Measurements from ENCODE around the gene PSMA5.
"Not testable (repeated sequence)": the region's sequence is repeated elsewhere in the genome, so short reads cannot be mapped to it uniquely, and the experiment has no call there.

The PSMA5 gene

DNA sequence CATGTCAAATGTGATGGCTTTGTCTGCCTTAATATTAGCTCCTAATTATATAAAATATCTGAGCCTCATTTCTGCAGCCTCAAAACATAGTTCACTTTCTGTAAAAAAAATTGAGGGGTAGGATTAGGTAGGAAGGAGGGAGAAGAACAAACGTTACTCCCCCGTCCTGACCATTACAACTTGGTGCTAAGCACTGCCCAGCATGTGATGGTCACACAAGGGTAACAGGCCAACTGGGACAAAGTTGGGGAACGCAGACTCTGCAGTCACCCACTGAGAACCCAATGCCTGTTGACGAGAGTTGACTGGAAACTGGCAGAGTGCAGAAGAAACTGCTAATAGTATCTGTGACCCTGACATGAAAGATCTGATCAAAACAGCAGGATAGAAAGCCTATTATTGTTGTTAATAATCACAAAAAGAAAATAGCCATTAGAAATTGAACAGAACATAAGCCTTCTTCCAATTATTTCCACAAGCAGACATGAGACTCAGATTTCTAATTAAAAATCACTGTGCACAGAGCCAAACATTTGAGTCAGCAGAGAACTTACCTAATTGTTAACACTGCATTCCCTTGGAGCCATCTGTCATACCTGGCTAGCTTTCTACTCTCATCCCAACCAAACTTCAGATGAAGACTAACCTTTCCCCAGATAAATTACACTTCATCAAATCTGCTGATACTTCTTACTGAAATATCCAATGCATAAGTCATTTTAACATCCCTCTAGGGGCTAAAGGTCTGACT, 34.0 kb downstream of the PSMA5 start:
- DNase-seq: no peak

DNA sequence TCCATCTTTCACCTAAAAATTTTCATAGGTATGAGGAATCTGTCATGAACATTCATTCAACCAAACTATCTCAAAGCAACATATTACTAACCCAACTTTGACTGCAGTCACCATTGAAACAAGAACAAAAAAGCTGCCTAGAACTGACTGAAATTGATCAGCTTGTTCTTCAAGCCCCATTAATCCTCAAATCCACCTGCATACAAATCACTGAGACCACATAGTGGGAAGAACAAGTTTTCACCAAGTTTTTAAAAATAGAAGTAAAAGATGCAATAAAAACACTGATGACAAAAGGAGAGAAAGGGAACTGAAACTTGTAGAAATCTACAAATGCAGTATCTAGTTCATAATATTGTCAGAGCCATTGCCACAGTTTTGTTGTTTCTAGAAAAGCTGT, 34.6 kb downstream of the PSMA5 start:
- no peak for DNase-seq

DNA sequence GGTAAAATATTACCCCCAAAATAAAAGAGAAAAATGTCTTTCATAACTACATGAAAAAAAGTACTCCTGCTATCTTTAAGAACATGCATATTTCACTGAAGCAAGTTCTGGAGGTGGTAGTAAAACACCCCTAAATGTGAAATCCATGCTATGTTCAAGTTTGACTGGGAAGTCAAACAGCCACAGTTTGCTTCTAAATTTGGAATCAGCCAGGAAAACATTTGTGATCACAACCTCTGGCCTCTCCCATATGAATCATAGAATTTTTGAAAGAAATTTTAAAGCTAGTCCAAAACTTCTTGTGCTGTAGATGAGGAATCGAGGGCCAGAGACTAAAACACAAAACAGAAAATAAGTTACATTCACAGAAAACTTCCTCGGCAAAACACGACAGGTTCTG, 35.1 kb downstream of the PSMA5 start:
- no peak for DNase-seq

DNA sequence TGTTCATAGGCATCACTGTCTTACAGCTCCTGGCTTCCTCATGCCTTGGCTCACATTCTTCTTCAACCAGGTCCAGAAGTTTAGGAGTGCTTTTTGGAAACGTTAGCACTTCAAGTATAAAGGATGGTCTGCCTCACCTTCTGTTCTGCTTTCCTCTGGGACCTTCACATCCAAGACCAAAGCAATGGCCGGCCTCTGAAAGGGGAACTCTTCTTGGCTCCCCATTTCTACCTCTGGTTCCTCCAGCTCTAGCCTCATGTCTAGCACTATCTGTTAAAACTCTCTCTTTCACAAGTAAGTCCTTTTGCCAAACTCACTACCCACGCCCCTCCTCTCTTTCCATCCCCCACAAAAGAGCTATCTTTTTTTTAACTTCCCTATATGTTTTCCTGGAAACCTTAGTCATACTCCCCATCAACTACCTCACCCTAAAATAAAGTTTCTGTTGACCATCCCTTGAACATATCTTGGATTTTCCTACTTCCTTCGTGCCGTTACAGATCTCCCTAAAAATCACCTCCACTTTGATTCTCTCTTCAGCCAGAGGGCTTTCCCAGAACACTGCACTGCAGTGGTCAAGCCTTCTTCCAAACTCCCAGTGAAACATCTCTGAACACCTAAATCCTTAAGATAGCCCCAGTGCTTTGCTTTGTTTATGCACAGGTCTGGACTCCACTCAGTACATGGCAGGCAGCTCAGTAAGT, 36.5 kb downstream of the PSMA5 start:
- DNase-seq: no peak

DNA sequence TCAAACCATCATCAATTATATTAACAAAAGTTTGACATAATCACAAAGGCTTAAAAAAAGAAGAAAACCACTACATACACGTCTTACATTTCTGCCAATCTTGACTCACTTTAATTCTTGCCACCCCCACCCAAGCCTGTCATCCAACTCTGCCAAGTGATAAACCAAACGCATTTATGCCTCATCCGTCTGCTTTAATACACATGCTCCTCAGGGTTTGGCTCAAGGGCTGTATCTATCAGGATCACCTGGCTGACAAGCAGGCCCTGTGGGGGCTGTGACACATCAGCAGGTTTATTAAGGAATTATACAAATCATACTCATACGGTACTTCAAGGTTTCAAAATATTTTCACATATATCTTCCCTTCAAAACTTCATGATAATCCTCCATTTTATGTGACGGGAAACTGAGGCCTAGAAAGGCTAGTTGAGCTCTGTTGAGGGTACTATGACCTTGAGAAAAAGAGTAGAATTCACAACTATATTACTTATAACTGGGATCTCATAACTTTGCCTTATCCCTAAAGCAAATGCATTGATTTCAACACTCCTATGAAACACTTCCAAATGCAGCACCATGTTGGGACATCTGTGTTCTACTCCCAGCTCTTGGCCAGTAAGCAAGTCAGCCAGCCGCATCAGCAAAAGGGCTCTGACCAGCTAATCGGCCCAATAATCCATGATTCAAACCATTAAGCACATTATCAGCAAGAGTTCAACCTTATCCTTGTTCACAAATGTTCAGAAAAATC, 37.2 kb downstream of the PSMA5 start:
- DNase-seq: no peak

DNA sequence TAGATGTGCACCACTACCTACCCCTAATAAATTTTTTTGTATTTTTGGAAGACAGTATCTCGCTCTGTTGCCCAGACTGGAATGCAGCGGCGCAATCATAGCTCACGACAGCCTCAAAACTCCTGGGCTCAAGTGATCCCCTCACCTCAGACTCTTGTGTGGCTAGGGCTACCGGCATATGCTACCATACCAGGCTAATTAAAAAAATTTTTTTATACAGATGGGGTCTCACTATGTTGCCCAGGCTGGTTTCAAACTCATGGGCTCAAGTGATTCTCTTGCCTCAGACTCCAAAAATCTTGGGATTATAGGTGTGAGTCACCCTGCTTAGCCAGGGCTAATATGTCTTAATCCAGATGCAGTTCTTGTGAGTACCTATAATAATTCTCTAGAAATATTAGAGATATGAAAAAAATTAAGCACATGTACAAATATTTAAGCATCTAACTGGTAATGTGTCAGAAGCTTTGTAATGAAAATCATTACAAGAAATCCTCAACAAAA, 38.0 kb downstream of the PSMA5 start:
- no peak for DNase-seq

DNA sequence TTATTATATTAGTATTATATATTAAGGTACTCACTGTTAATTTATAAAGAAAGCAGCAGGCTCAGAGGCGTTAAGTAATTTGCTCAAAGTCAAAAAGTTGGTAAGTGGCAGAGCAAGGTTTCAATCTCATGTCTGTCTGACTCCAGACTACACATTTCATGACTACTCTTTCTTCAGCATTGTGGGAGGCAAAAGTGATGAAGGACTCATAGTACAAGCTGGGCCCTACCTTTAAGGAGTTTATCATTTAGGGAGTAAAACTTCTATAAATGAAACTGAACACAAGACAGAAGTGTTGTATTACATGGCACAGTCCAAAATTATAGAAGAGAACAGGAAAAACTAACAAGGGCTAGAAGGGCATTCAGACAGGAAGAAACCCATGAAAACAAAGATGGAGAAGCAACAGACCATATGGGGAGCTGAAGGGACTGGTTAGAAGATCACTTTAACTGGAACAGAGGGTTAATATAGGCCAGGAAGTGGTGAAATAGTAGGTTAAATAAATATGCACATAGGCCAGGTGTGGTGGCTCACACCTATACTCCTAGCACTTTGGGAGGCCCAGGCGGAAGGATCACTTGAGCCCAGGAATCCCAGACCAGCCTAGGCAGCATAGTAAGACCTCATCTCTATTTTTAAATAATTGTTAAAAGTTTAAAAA, 40.1 kb downstream of the PSMA5 start:
- no peak for DNase-seq

DNA sequence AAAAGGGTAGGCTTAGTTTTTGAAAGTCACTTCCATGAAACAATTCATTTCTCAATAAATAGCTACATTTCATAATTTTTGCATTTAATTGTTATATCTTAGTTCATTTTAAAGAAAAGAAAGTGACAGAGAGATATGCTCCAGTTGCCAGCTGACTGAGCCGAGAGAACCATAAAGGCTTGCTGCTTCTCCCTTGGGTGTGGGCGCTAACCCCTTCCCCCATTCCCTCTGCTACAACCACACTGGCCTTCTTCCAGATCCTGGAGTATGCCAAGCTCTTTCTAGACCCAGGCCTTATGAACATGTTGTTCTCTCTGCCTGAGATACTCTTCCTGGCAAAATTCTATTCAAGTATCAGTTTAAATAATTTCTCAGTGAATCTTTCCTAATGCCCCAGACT, 40.8 kb downstream of the PSMA5 start:
- no peak for DNase-seq

DNA sequence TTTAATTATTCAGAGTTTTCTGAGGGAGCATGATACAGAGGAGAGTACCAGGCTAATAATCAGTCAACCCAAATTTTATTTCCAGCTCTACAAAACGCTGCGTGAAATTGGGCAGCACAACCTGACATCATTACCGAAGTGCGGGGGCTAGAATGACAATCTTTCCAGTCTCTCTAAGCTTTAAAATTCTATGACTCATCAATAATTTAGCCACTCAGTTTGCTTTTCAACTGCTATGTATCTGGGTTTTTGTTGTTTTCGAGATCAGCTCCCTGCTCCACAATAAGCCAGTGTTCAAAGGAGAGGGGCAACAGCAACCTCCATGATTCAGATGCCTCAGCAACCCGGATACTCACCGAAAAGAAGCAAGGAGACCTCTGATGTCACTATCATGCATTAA, 42.4 kb downstream of the PSMA5 start:
- no peak for DNase-seq

DNA sequence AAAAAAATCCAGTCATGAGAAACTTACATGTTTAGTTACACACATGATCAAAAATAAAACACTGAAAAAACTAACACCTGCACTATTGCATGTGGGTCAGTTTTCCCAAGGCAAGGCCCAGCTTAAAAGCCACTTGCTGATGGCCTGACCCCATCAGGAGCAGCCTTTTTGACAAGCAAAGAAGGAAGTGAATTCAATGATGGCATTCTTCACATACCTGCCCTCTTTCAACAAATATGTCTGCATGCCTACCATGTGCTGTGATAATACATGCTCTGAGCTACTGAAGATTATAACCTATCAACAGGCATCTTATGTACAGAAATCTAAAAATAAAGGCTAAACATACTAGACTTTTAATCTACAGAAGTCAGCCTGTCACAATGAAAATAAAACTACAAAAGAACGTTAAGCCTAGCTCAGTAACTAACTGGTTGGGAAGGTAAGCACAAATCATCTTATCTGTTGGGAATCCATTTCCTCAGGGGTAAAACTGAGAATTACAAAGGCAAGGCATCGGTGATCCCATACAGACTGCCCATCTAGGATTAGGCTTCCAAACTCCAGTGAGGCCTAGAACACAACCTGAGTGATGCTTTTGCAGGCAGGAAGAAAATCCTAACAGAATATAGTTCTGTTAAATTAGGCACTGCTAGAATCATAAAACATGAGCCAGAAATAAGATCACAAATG, 43.0 kb downstream of the PSMA5 start:
- DNase-seq: no peak

DNA sequence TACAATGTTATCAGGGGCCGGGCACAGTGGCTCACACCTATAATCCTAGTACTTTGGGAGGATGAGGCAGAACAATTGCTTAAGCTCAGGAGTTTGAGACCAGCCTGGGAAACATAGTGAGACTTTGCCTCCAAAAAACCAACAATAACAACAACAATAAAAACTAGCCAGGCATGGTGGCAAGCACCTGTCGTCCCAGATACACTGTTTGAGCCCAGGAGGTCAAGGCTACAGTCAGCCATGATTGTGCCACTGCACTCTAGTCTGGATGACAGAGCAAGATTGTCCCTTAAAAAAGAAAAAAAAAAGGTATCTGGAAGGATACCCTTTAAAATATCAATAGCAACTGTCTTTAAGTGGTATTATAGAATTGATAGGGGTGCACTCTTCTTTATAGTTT, 44.7 kb downstream of the PSMA5 start:
- DNase-seq: no peak

DNA sequence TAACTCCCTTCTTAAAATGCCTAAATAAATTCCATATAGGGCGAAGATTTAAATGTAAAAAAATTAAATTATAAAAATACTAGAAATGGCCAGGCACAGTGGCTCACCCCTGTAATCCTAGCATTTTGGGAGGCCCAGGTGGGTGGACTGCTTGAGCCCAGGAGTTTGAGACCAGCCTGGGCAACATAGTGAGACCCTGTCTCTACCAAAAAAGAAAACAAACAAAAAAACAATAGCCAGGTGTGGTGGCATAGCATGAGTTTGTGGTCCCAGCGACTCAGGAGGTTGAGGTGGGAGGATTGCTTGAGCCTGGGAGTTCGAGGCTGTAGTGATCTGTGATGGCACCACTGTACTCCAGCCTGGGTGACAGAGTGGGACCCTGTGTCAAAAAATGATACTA, 46.3 kb downstream of the PSMA5 start:
- DNase-seq: no peak

DNA sequence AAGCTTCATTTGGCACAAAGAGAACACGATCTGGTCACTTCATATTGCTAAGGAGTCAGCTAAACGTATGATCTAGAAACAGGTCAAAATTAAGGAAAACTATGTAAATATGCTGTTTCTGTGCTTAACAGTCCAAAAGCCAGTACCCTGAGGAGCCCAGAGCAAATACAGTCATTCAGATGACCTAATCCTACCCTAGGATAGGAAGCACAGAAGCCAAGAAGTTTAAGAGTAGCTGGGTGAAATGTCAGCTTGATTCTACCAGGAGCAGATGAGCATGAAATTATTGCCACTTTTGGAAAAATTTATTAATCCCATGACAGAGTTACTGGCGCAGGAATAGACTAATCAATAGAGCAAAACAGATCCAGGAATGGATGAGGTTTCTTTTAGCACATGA, 46.8 kb downstream of the PSMA5 start:
- no peak for DNase-seq

DNA sequence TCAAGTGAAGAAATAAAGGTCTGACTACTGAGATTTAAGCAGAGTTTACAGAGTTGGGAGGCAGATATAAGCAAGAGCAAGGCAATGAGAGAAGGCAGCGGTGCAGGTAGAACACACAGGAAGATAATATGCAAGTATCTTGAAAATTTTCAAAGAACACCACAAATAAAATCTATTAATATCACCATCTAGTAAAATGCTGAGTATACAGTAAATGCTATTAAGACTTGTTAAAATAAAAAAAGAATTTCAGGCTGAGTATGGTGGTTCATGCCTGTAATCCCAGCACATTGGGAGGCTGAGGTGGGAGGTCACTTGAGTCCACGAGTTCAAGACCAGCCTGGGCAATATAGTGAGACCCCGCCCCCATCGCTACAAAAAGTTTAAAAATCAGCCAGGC, 48.5 kb downstream of the PSMA5 start:
- DNase-seq: no peak

DNA sequence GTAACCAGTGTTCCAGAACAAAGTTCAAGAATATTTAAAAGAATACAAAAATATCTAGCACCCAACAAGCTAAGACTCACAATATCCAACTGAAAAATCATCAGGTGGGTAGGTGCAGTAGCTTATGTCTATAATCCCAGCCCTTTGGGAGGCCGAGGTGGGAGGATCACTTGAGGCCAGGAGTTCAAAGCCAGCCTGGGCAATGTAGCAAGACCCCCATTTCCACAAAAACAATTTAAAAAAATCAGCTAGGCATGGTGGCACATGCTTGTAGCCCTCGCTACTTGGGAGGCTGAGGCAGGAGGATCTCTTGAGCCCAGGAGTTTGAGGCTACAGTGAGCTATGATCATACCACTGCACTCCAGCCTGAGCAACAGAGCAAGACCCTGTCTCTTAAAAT, 52.6 kb downstream of the PSMA5 start:
- not testable (repeated sequence) for DNase-seq

DNA sequence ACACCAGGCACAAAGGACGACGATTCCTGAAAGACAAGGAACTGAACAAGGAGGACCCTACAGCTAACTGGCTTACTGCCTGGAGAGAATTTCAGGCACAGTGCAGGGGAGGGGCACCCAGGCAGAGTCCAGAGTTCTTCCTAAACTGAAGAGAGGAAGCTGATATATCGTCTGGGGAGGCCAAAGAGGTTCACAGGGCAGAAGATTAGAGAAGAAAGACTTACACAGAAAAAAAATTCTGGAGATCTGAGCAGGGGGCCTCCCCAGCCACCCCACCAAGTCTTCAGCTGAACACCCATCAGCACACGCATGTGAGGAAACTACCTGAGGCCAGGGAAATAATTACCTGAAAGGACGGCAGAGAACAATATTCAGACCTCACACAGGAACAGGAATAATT, 53.1 kb downstream of the PSMA5 start:
- no peak for DNase-seq

DNA sequence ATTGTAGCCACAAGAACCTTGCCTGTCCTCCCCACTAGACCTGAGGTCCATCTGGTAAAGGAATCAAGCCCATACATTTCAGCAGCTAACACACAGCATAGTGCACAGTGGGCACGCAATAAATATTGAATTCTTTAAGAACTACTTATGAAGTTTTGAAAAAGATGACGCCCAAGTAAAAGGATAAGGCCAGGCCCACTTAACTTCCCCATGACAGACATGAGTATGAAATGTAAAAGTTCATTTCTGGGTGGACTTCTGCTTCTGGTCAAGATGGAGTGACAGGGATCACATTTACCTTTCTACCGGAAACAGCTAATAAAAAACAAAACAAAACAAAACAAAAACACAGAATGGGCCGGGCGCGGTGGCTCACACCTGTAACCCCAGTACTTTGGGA, 54.0 kb downstream of the PSMA5 start:
- no peak for DNase-seq

DNA sequence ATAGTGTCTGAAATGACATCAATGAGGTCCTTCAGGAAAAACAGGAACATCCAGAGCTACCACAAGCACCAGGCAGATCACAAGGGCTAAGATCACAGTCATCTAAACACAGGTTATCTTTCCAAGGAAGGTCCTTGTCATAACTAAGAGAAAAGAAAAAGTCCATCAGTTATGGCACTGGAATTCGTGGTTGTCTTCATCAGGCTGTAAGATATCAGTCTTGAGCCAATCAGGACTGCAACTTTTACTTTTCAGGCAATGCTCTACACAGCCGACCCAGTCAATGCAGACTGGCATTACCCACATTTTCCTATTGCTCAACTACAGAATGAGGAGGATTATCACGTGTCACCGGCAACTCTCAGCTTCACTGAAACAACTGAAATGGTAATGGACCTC, 54.9 kb downstream of the PSMA5 start:
- DNase-seq: no peak

DNA sequence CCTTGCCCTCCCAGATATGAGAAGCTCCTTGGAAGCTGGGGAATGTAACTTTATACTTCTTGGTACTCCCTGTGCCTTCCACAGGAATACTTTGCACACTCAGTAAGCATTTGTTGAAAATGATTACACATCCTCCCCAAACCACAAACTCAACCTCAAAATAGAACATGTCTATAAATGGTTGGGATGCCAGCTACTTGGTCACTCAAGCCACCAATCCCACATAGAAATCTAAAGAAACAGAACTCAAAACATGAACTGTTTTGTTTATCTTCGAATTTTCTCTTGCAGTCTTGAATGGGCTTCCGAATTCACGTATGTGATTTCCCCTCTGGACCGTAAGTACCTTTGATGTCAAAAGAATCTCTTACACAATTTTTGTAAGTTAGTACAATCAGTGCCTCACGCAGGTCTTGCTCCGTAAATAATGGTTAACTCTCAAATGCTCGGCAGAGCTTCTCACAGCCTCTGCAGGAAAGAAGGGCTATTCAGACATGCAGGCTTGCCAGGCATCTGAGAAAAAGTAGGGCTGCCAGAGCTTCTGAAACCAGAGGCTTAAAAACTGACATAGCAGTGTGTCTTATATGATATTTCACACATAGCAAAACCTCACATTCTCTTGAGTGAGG, 55.4 kb downstream of the PSMA5 start:
- no peak for DNase-seq

DNA sequence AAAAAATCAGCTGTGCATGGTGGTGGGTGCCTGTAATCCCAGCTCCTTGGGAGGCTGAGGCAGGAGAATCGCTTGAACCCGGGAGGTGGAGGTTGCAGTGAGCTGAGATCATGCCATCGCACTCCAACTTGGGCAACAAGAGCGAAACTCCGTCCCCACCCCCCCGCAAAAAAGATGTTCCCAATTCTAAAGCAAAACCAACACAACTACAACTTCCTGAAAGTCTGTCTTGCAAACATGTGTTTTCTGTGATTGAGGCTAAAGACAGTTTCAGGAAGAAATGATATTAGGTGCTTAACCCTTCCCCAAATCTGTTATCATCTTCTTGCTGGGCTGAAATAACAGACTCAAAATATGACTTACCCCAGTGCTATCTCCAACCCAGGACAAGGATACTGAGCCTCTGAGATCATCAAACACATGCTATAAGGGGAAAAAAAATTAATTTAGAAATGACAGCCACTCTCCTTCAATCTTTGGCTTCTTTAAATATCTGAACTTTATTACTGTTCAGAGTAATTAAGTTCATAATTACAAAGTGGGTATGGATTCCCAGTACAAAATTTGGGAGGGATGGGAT, 57.0 kb downstream of the PSMA5 start:
- DNase-seq: no peak

DNA sequence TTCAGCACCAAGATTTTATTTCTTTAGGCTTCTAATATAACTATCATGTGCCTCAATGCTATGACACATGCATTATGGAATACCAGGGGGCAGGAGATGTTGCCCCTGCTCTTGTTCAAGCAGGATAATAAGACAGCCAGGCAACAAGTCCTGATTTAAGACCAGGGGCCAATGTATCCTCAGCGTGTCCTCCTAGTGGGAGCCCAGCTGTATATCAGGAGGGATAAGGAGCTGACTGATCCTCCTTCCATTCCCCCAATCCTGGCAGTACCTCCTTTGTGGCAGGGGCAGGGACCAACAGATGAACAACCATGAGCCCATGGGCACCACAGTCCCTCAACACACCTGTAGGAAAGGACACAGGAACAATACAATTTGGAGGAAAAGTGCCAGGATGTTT, 57.8 kb downstream of the PSMA5 start:
- no peak for DNase-seq

DNA sequence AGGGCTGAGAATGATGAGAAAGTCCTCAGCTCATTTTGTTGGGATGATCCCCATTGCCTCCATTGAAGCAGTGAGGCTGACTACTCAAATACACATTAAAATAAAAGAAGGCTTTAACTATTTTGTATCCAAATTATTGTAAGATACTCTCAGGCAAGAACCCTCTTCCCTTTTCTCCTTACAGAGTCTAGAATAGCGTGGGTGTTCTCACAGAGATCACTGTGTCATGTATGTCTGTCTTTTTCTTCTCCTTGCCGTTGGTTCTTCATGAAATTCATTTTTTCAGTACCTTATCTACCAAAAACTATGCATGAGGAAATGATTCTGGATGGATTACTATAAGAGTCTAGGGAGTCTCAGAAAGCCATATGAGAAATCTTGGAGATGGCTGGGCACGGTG, 58.6 kb downstream of the PSMA5 start:
- DNase-seq: no peak
